ENCODE measurements around the gene SLC19A1.

- TF ChIP-seq CTCF (conservative IDR thresholded peaks at IDR 0.05): no peak
- TF ChIP-seq EZH2 (IDR thresholded peaks at IDR 0.05; ENCODE audit: low read depth): no peak
Measured at GRCh38 chr21:45517249-45518065, 24.8 kb downstream of the SLC19A1 start.

All from PC-9 (cell line).